ENCODE measurements around the gene SEC24D.
"Not testable (repeated sequence)": the region's sequence is repeated elsewhere in the genome, so short reads cannot be mapped to it uniquely, and the experiment has no call there.

Gene SEC24D

DNA sequence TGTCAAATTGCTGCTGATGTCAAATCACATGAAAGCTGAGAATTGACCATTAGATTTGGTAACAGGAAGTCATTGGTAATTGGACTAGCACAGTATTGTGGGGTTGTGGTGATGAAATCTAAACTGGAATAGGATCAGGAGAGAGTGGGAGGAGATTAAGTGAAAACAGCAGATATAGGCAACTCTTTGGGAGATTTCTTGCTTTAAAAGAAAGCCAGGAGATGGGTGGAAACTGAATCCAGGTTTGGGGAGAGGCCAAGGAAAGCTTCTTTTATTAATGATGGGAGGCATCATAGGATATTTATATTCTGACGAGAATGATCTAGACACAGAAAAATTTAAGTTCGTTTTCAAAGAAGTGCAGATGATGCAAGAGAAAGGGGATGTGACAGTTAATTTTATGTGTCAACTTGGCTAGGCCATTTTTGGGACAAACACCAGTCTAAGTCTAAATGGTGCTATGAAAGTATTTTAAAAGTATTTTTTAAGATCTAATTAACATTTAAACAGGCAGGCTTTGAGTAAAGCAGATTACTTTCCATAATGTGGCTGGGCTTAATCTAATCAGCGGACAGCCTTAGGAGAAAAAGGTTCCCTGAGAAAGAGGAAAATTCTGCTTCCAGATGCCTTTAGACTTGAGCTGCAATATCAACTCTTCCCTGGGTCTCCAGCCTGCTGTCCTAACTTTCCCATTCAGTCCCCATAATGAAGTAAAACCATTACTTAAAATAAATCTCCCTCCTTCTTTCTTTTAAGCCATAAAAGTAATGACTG is 24.7 kb downstream of the SEC24D start:
- no peak for DNase-seq (ENCODE audit: low spot score)

DNA sequence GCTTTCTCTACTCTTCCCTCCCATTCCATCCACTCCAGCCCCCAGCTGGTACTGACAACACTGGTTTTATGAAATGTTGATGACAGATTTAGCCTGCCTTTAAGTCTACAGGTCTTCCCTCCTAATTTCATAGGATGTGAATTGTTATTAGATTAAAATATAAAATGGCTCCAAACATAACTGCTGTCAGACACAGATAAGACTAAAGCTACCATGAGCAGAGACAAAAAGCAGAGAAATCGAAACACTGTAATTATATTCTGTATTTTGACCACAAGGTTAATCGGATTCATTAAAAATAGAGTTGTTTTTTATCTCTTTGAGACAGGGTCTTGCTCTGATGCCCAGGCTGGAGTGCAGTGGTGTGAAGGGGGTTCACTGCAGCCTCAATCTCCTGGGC is 28.3 kb downstream of the SEC24D start:
- no peak for DNase-seq (ENCODE audit: low spot score)

DNA sequence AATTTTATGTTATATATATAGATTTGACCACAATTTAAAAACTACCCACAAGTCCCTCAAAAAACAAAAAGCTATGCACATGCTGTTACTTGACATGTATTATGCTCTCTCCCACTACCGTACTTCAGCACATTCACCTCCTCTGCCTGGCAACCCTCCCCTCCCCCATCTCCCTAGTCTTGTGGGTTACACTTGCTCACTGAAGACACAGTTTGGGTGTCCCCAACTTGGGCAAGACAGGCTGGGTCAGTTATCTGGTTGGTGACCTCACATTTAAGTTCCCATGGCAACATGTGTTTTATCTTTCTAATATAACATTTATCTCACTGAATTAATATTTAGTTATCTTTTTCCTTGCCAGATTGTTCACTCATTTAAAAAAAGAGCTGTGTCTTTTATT is 32.7 kb downstream of the SEC24D start:
- DNase-seq (ENCODE audit: low spot score): no peak

DNA sequence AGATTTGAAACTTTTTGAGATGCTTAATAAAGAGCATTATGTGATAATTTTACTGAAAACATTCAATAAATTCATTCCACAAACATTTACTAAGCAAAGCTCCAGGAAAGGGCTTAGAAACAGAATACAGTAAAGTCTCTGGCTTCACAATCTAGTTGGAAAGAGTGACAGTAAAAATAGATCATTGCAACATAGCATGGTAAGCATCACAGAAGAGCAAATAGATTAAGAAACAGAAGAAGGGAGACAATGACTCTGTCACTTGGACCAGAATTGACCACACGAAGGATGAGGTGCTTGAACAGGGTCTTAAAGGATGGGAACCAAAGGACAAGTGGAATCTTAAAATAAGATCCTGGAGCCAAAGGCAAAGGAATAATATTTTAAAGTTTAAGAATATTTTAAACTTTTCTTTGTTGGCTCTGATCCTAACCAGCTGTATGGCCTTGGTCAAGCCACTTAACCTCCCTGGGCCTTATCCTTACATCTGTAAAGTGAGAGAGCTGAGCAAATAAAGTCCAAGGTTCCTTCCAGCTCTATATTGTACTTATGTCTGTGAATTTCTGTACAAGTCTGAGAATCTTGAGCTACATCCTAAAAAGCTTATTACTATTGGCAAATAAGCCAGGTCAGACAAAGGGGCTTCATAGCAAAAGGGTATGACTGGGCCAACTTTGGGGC is 33.9 kb downstream of the SEC24D start:
- DNase-seq (ENCODE audit: low spot score): no peak

- DNase-seq (ENCODE audit: low spot score): no peak
Measured at GRCh38 chr4:118799231-118799942, 36.5 kb downstream of the SEC24D start.

DNA sequence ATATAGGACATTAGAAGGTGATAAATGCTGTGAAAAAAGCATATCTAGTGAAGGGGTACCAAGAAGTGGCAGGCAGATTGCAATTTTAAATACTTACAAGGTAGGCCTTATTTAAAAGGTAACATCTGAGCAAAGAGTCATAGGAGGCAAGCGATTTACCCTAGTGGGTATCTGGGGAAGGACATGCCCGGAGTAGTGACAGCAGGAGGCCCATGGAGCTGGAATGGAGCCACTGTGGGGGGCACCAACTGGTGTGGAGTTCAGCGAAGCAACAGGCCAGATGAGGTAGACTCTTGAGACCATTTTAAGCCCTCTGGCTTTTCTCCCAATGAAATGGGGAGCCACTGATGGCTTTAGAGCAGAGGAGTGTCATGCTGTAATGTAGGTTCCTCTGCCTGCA is 37.3 kb downstream of the SEC24D start:
- DNase-seq (ENCODE audit: low spot score): no peak

GRCh38 chr4:118797558-118798142 is 38.3 kb downstream of the SEC24D start:
- DNase-seq (ENCODE audit: low spot score): no peak

DNA sequence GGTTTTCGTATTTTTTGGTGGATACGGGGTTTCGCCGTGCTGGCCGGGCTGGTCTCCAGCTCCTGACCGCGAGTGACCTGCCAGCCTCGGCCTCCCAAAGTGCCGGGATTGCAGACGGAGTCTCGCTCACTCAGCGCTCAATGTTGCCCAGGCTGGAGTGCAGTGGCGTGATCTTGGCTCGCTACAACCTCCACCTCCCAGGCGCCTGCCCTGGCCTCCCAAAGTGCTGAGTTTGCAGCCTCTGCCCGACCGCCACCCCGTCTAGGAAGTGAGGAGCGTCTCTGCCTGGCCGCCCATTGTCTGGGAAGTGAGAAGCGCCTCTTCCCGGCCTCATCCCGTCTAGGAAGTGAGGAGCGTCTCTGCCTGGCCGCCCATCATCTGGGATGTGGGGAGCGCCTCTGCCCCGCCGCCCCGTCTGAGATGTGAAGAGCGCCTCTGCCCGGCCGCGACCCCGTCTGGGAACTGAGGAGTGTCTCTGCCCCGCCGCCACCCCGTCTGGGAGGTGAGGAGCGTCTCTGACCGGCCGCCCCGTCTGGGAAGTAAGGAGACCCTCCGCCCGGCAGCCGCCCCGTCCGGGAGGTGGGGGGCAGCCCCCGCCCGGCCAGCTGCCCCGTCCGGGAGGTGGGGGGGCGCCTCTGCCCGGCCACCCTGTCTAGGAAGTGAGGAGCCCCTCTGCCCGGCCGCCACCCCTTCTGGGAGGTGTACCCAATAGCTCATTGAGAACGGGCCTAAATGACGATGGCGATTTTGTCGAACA is 44.1 kb downstream of the SEC24D start:
- DNase-seq (ENCODE audit: low spot score): not testable (repeated sequence)

GRCh38 chr4:118790544-118790943 is 45.4 kb downstream of the SEC24D start:
- no peak for DNase-seq (ENCODE audit: low spot score)

DNA sequence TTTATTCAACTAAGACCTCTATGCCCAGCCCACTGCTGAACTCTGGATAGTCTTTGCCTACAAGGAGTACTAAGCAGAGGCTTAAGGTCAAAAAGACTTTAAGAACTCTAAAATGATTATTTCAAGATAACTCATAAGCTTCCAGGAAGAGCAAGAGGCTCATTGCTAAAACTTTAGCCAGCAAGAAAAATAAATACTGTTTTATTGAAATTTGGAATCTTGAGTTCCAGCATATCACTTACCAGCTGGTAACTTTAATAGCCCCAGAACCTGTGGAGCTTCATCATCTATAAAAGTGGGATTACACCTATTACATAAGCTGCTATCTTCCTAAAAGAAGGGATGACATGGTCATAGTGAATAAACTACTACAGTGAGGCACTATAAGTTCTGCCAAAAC is 47.0 kb downstream of the SEC24D start:
- DNase-seq (ENCODE audit: low spot score): no peak

- DNase-seq (ENCODE audit: low spot score): no peak
Measured at GRCh38 chr4:118787844-118788380, 48.0 kb downstream of the SEC24D start.

- no peak for DNase-seq (ENCODE audit: low spot score)
Measured at GRCh38 chr4:118784776-118785175, 51.1 kb downstream of the SEC24D start.

- no peak for DNase-seq (ENCODE audit: low spot score)
Measured at GRCh38 chr4:118783887-118784286, 52.0 kb downstream of the SEC24D start.

GRCh38 chr4:118782886-118783285 is 53.0 kb downstream of the SEC24D start:
- not testable (repeated sequence) for DNase-seq (ENCODE audit: low spot score)

GRCh38 chr4:118777649-118778048 is 58.3 kb downstream of the SEC24D start:
- not testable (repeated sequence) for DNase-seq (ENCODE audit: low spot score)

- not testable (repeated sequence) for DNase-seq (ENCODE audit: low spot score)
Measured at GRCh38 chr4:118776955-118777640, 58.8 kb downstream of the SEC24D start.

GRCh38 chr4:118776157-118776954 is 59.6 kb downstream of the SEC24D start:
- DNase-seq (ENCODE audit: low spot score): no peak

DNA sequence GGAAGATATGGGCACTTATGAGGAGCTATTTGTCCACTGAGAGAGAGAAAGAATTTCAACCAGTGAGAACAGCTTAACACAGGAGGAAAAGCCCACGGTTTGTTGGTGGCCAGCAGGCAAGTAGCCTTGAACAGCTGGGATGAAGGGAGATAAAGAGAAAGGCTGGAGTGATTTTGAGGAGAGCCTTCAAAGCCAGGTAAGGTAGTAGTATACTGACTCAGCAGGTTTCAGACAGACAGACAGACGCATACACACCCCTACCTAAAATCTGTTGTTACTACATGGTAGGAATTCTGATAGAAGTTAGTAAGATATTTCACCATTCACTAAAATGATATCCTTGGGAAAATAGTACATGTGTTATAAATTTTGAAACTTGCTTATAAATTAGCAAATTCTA is 60.5 kb downstream of the SEC24D start:
- DNase-seq (ENCODE audit: low spot score): no peak

- DNase-seq (ENCODE audit: low spot score): no peak
Measured at GRCh38 chr4:118774989-118775388, 60.9 kb downstream of the SEC24D start.

DNA sequence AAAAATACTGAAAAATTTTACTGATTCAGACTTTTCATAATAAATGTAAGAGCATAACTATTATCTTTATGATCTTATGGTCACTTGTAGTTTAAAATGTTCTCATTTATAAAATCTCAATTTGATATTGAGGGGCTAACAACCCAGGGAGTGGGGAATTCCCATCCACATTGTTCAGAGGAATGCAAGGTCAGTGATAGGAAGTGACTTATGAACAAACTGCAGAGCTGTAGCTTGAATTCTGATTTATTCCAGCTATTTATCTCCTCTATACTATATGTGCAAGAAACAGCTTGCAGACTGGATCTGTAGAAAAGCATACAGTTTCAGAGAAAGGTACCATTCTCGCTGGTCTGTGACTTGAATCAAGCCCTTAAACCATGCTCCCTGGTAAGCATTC is 61.6 kb downstream of the SEC24D start:
- DNase-seq (ENCODE audit: low spot score): no peak

Measured in ecto neural progenitor cell (in vitro differentiated cells).